Liver (tissue), 9 donors: ENCODE results near the gene REXO1. TPM values are rescaled to one million over a fixed set of nuclear protein-coding genes. Genes with fewer than 3 reads are reported as not detected.

Experiments
- DNase-seq: peaks from one replicate; pipeline ENCODE4 v3.0.0-alpha.2; 2017; ENCODE audit warnings: low spot score
- H3K27ac ChIP-seq, 2 donors: one replicate each; pipeline ENCODE4 v1.7.0; 2013; ENCODE audit warnings: inconsistent platforms in 2 of 2, low read length in 2 of 2, control low read depth in 1 of 2, low read depth in 1 of 2, mild to moderate bottlenecking in 1 of 2
- H3K27me3 ChIP-seq, 4 donors: one replicate each; pipeline versions ENCODE4 v1.6.1 to v1.7.0; 2013; ENCODE audit warnings: low read length in 3 of 4, inconsistent platforms in 1 of 4, mild to moderate bottlenecking in 1 of 4, moderate library complexity in 1 of 4; ENCODE audit not compliant: control insufficient read depth in 4 of 4, insufficient read depth in 4 of 4
- H3K36me3 ChIP-seq, 4 donors: one replicate each; pipeline versions ENCODE4 v1.6.1 to v1.7.0; 2013; ENCODE audit warnings: low read length in 3 of 4, mild to moderate bottlenecking in 3 of 4, low read depth in 1 of 4, moderate library complexity in 1 of 4; ENCODE audit not compliant: control insufficient read depth in 4 of 4, insufficient read depth in 3 of 4
- H3K4me1 ChIP-seq, 4 donors: one replicate each; pipeline versions ENCODE4 v1.6.1 to v1.7.0; 2013; ENCODE audit warnings: low read length in 3 of 4, mild to moderate bottlenecking in 3 of 4, moderate library complexity in 1 of 4; ENCODE audit not compliant: control insufficient read depth in 4 of 4, insufficient read depth in 4 of 4
- H3K4me3 ChIP-seq, 3 donors: one replicate each; pipeline versions ENCODE4 v1.6.1 to v1.7.0; 2013; ENCODE audit warnings: low read length in 3 of 3, control low read depth in 1 of 3, low read depth in 1 of 3, mild to moderate bottlenecking in 1 of 3
- H3K9ac ChIP-seq, 2 donors: one replicate each; pipeline ENCODE4 v1.7.0; 2013; ENCODE audit warnings: low read length in 2 of 2, mild to moderate bottlenecking in 2 of 2, moderate library complexity in 2 of 2, control low read depth in 1 of 2, low read depth in 1 of 2
- H3K9me3 ChIP-seq, 4 donors: one replicate each; pipeline versions ENCODE4 v1.6.1 to v1.7.0; 2013; ENCODE audit warnings: low read length in 3 of 4; ENCODE audit not compliant: control insufficient read depth in 4 of 4
- CTCF ChIP-seq: fragments of 150-350 bp; IDR thresholded peaks from 2 replicates; pipeline ENCODE4 v1.5.1; 2017; ENCODE audit warnings: improper control_type of control experiment, low read depth, low read length; ENCODE audit not compliant: missing input control
- EGR1 ChIP-seq, 2 donors: IDR thresholded peaks; 2 replicates each; pipeline ENCODE4 v1.6.1; 2016 to 2018; ENCODE audit warnings: antibody characterized with exemption in 2 of 2, low read depth in 2 of 2
- FOXA1 ChIP-seq: IDR thresholded peaks from 2 replicates; pipeline ENCODE4 v1.6.1; 2016; ENCODE audit warnings: antibody characterized with exemption
- FOXA2 ChIP-seq: IDR thresholded peaks from 2 replicates; pipeline ENCODE4 v1.6.1; 2016; ENCODE audit warnings: antibody characterized with exemption
- GABPA ChIP-seq, 2 donors: IDR thresholded peaks in 1 of 2; conservative IDR thresholded peaks in 1 of 2; 2 replicates each; pipeline ENCODE4 v1.6.1; 2016; ENCODE audit warnings: antibody characterized with exemption in 2 of 2, mild to moderate bottlenecking in 1 of 2, moderate library complexity in 1 of 2
- HNF4A ChIP-seq, 2 donors: conservative IDR thresholded peaks; 2 replicates each; pipeline ENCODE4 v1.6.1; 2016; ENCODE audit warnings: antibody characterized with exemption in 2 of 2, mild to moderate bottlenecking in 2 of 2
- HNF4G ChIP-seq: IDR thresholded peaks from 2 replicates; pipeline ENCODE4 v1.6.1; 2016; ENCODE audit warnings: antibody characterized with exemption
- JUND ChIP-seq, 2 donors: IDR thresholded peaks; 2 replicates each; pipeline ENCODE4 v1.6.1; 2016; ENCODE audit warnings: antibody characterized with exemption in 2 of 2
- NR2F2 ChIP-seq: IDR thresholded peaks from 2 replicates; pipeline ENCODE4 v1.6.1; 2016; ENCODE audit warnings: antibody characterized with exemption
- RAD21 ChIP-seq, 2 donors: IDR thresholded peaks; 2 replicates each; pipeline ENCODE4 v1.6.1; 2016; ENCODE audit warnings: antibody characterized with exemption in 2 of 2, mild to moderate bottlenecking in 2 of 2
- RXRA ChIP-seq, 2 donors: IDR thresholded peaks; 2 replicates each; pipeline ENCODE4 v1.6.1; 2017 to 2018; ENCODE audit warnings: antibody characterized with exemption in 2 of 2, mild to moderate bottlenecking in 1 of 2
- SP1 ChIP-seq: IDR thresholded peaks from 2 replicates; pipeline ENCODE4 v1.6.1; 2018; ENCODE audit warnings: antibody characterized with exemption, mild to moderate bottlenecking
- TAF1 ChIP-seq: conservative IDR thresholded peaks from 2 replicates; pipeline ENCODE4 v1.6.1; 2016; ENCODE audit warnings: antibody characterized with exemption, mild to moderate bottlenecking
- YY1 ChIP-seq: IDR thresholded peaks from 2 replicates; pipeline ENCODE4 v1.6.1; 2016; ENCODE audit warnings: antibody characterized with exemption, mild to moderate bottlenecking
- ZBTB33 ChIP-seq: IDR thresholded peaks from 2 replicates; pipeline ENCODE4 v1.6.1; 2016; ENCODE audit warnings: antibody characterized with exemption
- WGBS: extraction: QIAGEN DNeasy Blood & Tissue Kit; methylation state at CpG from one replicate; pipeline ENCODE4 v1.1.7; 2013; 5-methylcytosine and 5-hydroxymethylcytosine counted together
- polyA plus RNA-seq, 2 donors: library from polyadenylated mRNA; stranded (reverse) in 1 of 2; unstranded in 1 of 2; fragments of 200-250 nt in 1 of 2; fragments of >200 nt in 1 of 2; fragmentation: Nextera tagmentation in 1 of 2; extraction: Ambion mirVana in 1 of 2; gene quantifications; one replicate each; pipeline versions ENCODE4 v1.2.1 to v1.2.3, GENCODE V29; 2013 to 2015
- total RNA-seq, 2 donors: library from RNA; depleted of rRNA; stranded (reverse); fragments of >200 nt; gene quantifications; one replicate each; pipeline ENCODE4 v1.2.3, GENCODE V29; 2014
- TF ChIP-seq, protein P1 (sequence below): IDR thresholded peaks from 2 replicates; pipeline ENCODE4 v1.6.1; 2016; ENCODE audit warnings: antibody characterized with exemption, mild to moderate bottlenecking
- TF ChIP-seq, protein P2 (sequence below): IDR thresholded peaks from 2 replicates; pipeline ENCODE4 v1.6.1; 2016; ENCODE audit warnings: antibody characterized with exemption
- TF ChIP-seq, protein P3 (sequence below): IDR thresholded peaks from 2 replicates; pipeline ENCODE4 v1.6.1; 2016; ENCODE audit warnings: antibody characterized with exemption
- donor health status: healthy.
- donor health status: healthy.
- donor health status: healthy.
- donor health status: healthy.
- donor health status: healthy.

The REXO1 gene
- total and polyA plus RNA-seq, 4 donors: 2.0 to 11.5 (median 9.2) TPM

DNA sequence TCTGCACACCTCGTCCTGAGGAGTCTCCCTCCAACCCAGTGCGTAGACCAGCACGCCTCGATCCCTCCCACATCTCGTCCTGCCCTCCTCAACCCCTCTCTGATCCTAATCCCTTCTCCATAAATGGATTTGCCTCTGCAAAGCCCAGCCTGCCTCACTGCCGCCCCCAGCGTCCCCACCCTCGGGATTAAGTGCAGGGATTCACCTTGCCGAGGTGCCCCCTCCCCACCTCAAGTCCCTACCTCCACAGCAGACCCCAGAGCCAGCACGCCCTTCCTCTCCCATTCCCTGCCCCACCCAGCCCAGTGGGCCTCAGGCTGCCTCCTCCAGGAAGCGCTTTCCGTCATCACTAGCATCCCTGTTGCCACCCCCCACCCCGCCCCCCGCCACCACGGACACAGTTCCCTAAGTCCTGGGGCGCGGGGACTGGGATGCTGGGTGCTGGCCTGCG is 11.1 kb upstream of the REXO1 start:
- H3K27me3 ChIP-seq: no peaks in the 10 kb centered on the region
- 63% methylated on average over 18 of the region's 18 CpGs for WGBS
- no peak overlapping the region for H3K9ac ChIP-seq
- TF ChIP-seq NR2F2 (no peak), RAD21 (IDR thresholded peaks at IDR 0.05) (no peak), ZBTB33 (no peak), JUND (IDR thresholded peaks at IDR 0.05) (no peak), HNF4A (conservative IDR thresholded peaks at IDR 0.05) (no peak), RXRA (IDR thresholded peaks at IDR 0.05) (no peak), EGR1 (IDR thresholded peaks at IDR 0.05; ENCODE audit: low read depth in 2 of 2) (no peak), FOXA2 (no peak), HNF4G (no peak), GABPA (IDR thresholded peaks at IDR 0.05 in 1 of 2, conservative IDR thresholded peaks at IDR 0.05 in 1 of 2) (no peak), CTCF (no peak), FOXA1 (no peak), TAF1 (no peak), YY1 (no peak), SP1 (no peak)
- TF ChIP-seq, protein P1, sequence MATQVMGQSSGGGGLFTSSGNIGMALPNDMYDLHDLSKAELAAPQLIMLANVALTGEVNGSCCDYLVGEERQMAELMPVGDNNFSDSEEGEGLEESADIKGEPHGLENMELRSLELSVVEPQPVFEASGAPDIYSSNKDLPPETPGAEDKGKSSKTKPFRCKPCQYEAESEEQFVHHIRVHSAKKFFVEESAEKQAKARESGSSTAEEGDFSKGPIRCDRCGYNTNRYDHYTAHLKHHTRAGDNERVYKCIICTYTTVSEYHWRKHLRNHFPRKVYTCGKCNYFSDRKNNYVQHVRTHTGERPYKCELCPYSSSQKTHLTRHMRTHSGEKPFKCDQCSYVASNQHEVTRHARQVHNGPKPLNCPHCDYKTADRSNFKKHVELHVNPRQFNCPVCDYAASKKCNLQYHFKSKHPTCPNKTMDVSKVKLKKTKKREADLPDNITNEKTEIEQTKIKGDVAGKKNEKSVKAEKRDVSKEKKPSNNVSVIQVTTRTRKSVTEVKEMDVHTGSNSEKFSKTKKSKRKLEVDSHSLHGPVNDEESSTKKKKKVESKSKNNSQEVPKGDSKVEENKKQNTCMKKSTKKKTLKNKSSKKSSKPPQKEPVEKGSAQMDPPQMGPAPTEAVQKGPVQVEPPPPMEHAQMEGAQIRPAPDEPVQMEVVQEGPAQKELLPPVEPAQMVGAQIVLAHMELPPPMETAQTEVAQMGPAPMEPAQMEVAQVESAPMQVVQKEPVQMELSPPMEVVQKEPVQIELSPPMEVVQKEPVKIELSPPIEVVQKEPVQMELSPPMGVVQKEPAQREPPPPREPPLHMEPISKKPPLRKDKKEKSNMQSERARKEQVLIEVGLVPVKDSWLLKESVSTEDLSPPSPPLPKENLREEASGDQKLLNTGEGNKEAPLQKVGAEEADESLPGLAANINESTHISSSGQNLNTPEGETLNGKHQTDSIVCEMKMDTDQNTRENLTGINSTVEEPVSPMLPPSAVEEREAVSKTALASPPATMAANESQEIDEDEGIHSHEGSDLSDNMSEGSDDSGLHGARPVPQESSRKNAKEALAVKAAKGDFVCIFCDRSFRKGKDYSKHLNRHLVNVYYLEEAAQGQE: no peak
- TF ChIP-seq, protein P2, sequence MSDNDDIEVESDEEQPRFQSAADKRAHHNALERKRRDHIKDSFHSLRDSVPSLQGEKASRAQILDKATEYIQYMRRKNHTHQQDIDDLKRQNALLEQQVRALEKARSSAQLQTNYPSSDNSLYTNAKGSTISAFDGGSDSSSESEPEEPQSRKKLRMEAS: no peak
- TF ChIP-seq, protein P3, sequence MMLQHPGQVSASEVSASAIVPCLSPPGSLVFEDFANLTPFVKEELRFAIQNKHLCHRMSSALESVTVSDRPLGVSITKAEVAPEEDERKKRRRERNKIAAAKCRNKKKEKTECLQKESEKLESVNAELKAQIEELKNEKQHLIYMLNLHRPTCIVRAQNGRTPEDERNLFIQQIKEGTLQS: no peak
- no peaks in the 10 kb centered on the region for H3K36me3 ChIP-seq
- peak overlapping the region; percentile 32 to 89 for H3K27ac ChIP-seq
- H3K4me3 ChIP-seq: no peak overlapping the region
- no peak for DNase-seq
- peaks cover 41 to 71% (median 53%) of the 10 kb centered on the region in 4 donors for H3K4me1 ChIP-seq
- no peaks in the 10 kb centered on the region for H3K9me3 ChIP-seq
